HepG2 (cell line): Measurements from ENCODE around the gene ARHGEF1. TPM values are rescaled to one million over a fixed set of nuclear protein-coding genes. Genes with fewer than 3 reads are reported as not detected.

Experiments used
- ATAC-seq: fragments of 200-7000 bp; cut with Tn5 transposase; 3 replicates; pipeline ENCODE4 v1.9.1; 2020; ENCODE audit warnings: mild to moderate bottlenecking, moderate library complexity
- BruUV-seq: library from RNA; stranded (reverse); fragments of 400-500 nt; replicated peaks from 2 replicates; lab custom pipeline; 2021; lab: Mats Ljungman, UMichigan
- CTCF ChIA-PET: fragments of 300-600 bp; formaldehyde crosslinking; extraction: SDS; loops from one replicate; lab custom pipeline; 2021; ENCODE audit warnings: low total read pairs, inconsistent platforms, low intra/inter-chr PET ratio; lab: Yijun Ruan, JAX
- POLR2A ChIA-PET: fragments of 350-600 bp; sonication (Branson Sonifier 250); formaldehyde crosslinking; loops from one replicate; lab custom pipeline; 2020; ENCODE audit warnings: antibody characterized with exemption, inconsistent platforms; lab: Yijun Ruan, JAX
- DNase-seq: peaks from one replicate; pipeline ENCODE4 v3.0.0-alpha.2; 2015; ENCODE audit warnings: low spot score
- FAIRE-seq: peaks from 3 replicates; lab custom pipeline; 2011; peaks lifted over from hg19 to GRCh38; lab: Jason Lieb, UNC
- H2AFZ ChIP-seq: one replicate; pipeline ENCODE4 v1.6.1; 2011; ENCODE audit warnings: low read length, inconsistent platforms
- H3K27ac ChIP-seq: fragments of 300-600 bp; 3 replicates; pipeline ENCODE4 v1.8.0; 2011; ENCODE audit warnings: mixed run types, mild to moderate bottlenecking, mixed read lengths, low read length, inconsistent platforms; ENCODE audit not compliant: insufficient read depth; ENCODE audit errors: extremely low read length
- H3K27me3 ChIP-seq, 2 experiments: fragments of 200-600 bp in 1 of 2; 2 replicates in 1 of 2; 3 replicates in 1 of 2; pipeline versions ENCODE4 v1.6.0 to v1.8.0; 2011; ENCODE audit warnings: low read length in 2 of 2, mild to moderate bottlenecking in 2 of 2, moderate library complexity in 2 of 2, inconsistent platforms in 1 of 2; ENCODE audit not compliant: insufficient read depth in 2 of 2, control insufficient read depth in 1 of 2
- H3K36me3 ChIP-seq, 2 experiments: fragments of 200-600 bp in 1 of 2; replicated peaks in 1 of 2; 2 replicates in 1 of 2; 3 replicates in 1 of 2; pipeline versions ENCODE4 v1.5.1 to v1.8.0; 2011; ENCODE audit warnings: low read length in 2 of 2, inconsistent platforms in 1 of 2; ENCODE audit not compliant: insufficient read depth in 2 of 2, control insufficient read depth in 1 of 2
- H3K4me1 ChIP-seq: 2 replicates; pipeline ENCODE4 v1.5.1; 2012; ENCODE audit warnings: low read length, inconsistent platforms; ENCODE audit not compliant: insufficient read depth
- H3K4me2 ChIP-seq: 2 replicates; pipeline ENCODE4 v1.6.0; 2011; ENCODE audit warnings: low read depth, low read length, inconsistent platforms
- H3K4me3 ChIP-seq, 3 experiments: fragments of 200-600 bp in 1 of 3; sonication (generic), shearing (Covaris generic) in 1 of 3; replicated peaks in 1 of 3; 2 replicates each; pipeline ENCODE4 v1.5.1; 2011 to 2016; ENCODE audit warnings: low read length in 3 of 3, inconsistent platforms in 2 of 3, low read depth in 2 of 3, mild to moderate bottlenecking in 2 of 3, control low read depth in 1 of 3, mixed read lengths in 1 of 3; ENCODE audit not compliant: insufficient read depth in 1 of 3
- H3K79me2 ChIP-seq: one replicate; pipeline ENCODE4 v1.6.1; 2011; ENCODE audit warnings: low read length, inconsistent platforms; ENCODE audit not compliant: insufficient read depth
- H3K9ac ChIP-seq: 2 replicates; pipeline ENCODE4 v1.6.0; 2011; ENCODE audit warnings: mild to moderate bottlenecking, low read depth, low read length, inconsistent platforms; ENCODE audit not compliant: insufficient read depth
- H3K9me3 ChIP-seq: 2 replicates; pipeline ENCODE4 v1.5.1; 2012; ENCODE audit warnings: mild to moderate bottlenecking, low read length
- H4K20me1 ChIP-seq: 2 replicates; pipeline ENCODE4 v1.6.0; 2011; ENCODE audit warnings: inconsistent platforms, mild to moderate bottlenecking, low read length, moderate library complexity; ENCODE audit not compliant: insufficient read depth
- FOXO1 ChIP-seq: sonication (generic); formaldehyde crosslinking; IDR thresholded peaks from 2 replicates; pipeline ENCODE4 v1.4.0; 2020; ENCODE audit warnings: missing genetic modification reagents
- HNRNPUL1 ChIP-seq: fragments of 200-400 bp; formaldehyde crosslinking; IDR thresholded peaks from 2 replicates; pipeline ENCODE4 v1.6.1; 2017; ENCODE audit warnings: low read depth, mild to moderate bottlenecking, low read length, moderate library complexity
- KDM2A ChIP-seq: sonication (generic); formaldehyde crosslinking; IDR thresholded peaks from 2 replicates; pipeline ENCODE4 v1.4.0; 2020; ENCODE audit warnings: low read depth, missing genetic modification reagents, borderline replicate concordance
- MAFK ChIP-seq, 2 experiments: IDR thresholded peaks in 1 of 2; conservative IDR thresholded peaks in 1 of 2; 2 replicates each; pipeline ENCODE4 v1.6.1; 2011; ENCODE audit warnings: improper control_type of control experiment in 2 of 2, low read length in 2 of 2
- MIER3 ChIP-seq: IDR thresholded peaks from 2 replicates; pipeline ENCODE4 v1.6.1; 2016; ENCODE audit warnings: missing compliant biosample characterization, borderline replicate concordance
- NFIC ChIP-seq: IDR thresholded peaks from 2 replicates; pipeline ENCODE4 v1.6.1; 2012; ENCODE audit warnings: mild to moderate bottlenecking, low read length, inconsistent platforms
- PAF1 ChIP-seq: IDR thresholded peaks from 2 replicates; pipeline ENCODE4 v1.6.1; 2016; ENCODE audit warnings: missing genetic modification reagents, missing compliant biosample characterization
- PAX8 ChIP-seq: sonication (generic); formaldehyde crosslinking; IDR thresholded peaks from 2 replicates; pipeline ENCODE4 v1.8.0; 2022; ENCODE audit warnings: mild to moderate bottlenecking, missing genetic modification reagents, borderline replicate concordance
- POLR2G ChIP-seq: fragments of 200-400 bp; formaldehyde crosslinking; IDR thresholded peaks from 2 replicates; pipeline ENCODE4 v1.6.1; 2018; ENCODE audit warnings: mild to moderate bottlenecking, low read depth, low read length, moderate library complexity
- RBM22 ChIP-seq: fragments of 200-400 bp; formaldehyde crosslinking; optimal IDR thresholded peaks from 2 replicates; pipeline ENCODE3; 2017; ENCODE audit warnings: mild to moderate bottlenecking, low read length, moderate library complexity
- SRSF4 ChIP-seq: fragments of 200-400 bp; formaldehyde crosslinking; IDR thresholded peaks from one replicate; pipeline ENCODE4 v1.6.1; 2018; ENCODE audit warnings: mild to moderate bottlenecking, low read depth, low read length, moderate library complexity; ENCODE audit not compliant: poor library complexity, severe bottlenecking
- STAT5B ChIP-seq: sonication (generic); formaldehyde crosslinking; IDR thresholded peaks from 2 replicates; pipeline ENCODE4 v1.4.0; 2020; ENCODE audit warnings: missing genetic modification reagents
- TAF1 ChIP-seq: sonication (generic); formaldehyde crosslinking; IDR thresholded peaks from 2 replicates; pipeline ENCODE4 v1.4.0; 2020; ENCODE audit warnings: missing genetic modification reagents
- TAF15 ChIP-seq: fragments of 200-400 bp; formaldehyde crosslinking; IDR thresholded peaks from one replicate; pipeline ENCODE4 v1.6.1; 2018; ENCODE audit warnings: mild to moderate bottlenecking, low read depth, low read length; ENCODE audit not compliant: poor library complexity, severe bottlenecking
- ZC3H13 ChIP-seq: sonication (generic); formaldehyde crosslinking; IDR thresholded peaks from 2 replicates; pipeline ENCODE4 v1.8.1; 2023; ENCODE audit warnings: mild to moderate bottlenecking, missing genetic modification reagents, moderate library complexity
- ZFAT ChIP-seq: sonication (generic); formaldehyde crosslinking; conservative IDR thresholded peaks from 2 replicates; pipeline ENCODE4 v1.8.1; 2023; ENCODE audit warnings: missing genetic modification reagents, inconsistent platforms
- ZNF10 ChIP-seq: sonication (generic); formaldehyde crosslinking; IDR thresholded peaks from 2 replicates; pipeline ENCODE4 v1.4.0; 2020; ENCODE audit warnings: mild to moderate bottlenecking, low read depth, missing genetic modification reagents, borderline replicate concordance
- ZNF317 ChIP-seq: sonication (generic); formaldehyde crosslinking; IDR thresholded peaks from 2 replicates; pipeline ENCODE4 v1.5.0; 2020; ENCODE audit warnings: mild to moderate bottlenecking, missing genetic modification reagents
- ZNF326 ChIP-seq: sonication (generic); formaldehyde crosslinking; IDR thresholded peaks from 2 replicates; pipeline ENCODE4 v1.4.0; 2020; ENCODE audit warnings: missing genetic modification reagents, borderline replicate concordance
- ZNF841 ChIP-seq: sonication (generic); formaldehyde crosslinking; IDR thresholded peaks from 2 replicates; pipeline ENCODE4 v1.8.1; 2023; ENCODE audit warnings: missing genetic modification reagents, borderline replicate concordance
- ZSCAN31 ChIP-seq: sonication (generic); formaldehyde crosslinking; IDR thresholded peaks from 2 replicates; pipeline ENCODE4 v1.5.0; 2020; ENCODE audit warnings: low read depth, mild to moderate bottlenecking, missing genetic modification reagents
- WGBS: methylation state at CpG from one replicate; pipeline ENCODE4 v1.1.6; 2017; ENCODE audit warnings: low lambda C conversion rate; 5-methylcytosine and 5-hydroxymethylcytosine counted together
- in situ Hi-C: cut with HindIII; loops from 2 replicates; pipeline ENCODE4 v1.10.0; 2017; ENCODE audit warnings: low pct_unique_long_range_greater_than_20kb; ENCODE audit not compliant: extremely low pct_ligation_motif_present
- intact Hi-C: fragments of 100-400 bp; cut with micrococcal nuclease; formaldehyde crosslinking; loops from one replicate; pipeline ENCODE4 v1.10.0; 2022; ENCODE audit not compliant: unreplicated experiment
- polyA plus RNA-seq, 8 experiments: library from polyadenylated mRNA; depleted of rRNA in 3 of 8; stranded (reverse) in 7 of 8; unstranded in 1 of 8; fragments of >200 nt; fragmentation: Illumina TruSeq in 4 of 8; extraction: Trizol in 4 of 8; gene quantifications; 2 replicates each; pipeline versions ENCODE4 v1.2.1 to v1.2.3, GENCODE V29; 2011 to 2016; ENCODE audit warnings: low read depth in 4 of 8, missing spikeins in 1 of 8, mixed read lengths in 1 of 8; ENCODE audit not compliant: insufficient read depth in 1 of 8
- total RNA-seq, 5 experiments: library from RNA; depleted of rRNA; stranded (reverse); fragments of >200 nt; fragmentation: Illumina TruSeq; extraction: Trizol; gene quantifications; 2 replicates each; pipeline ENCODE4 v1.2.3, GENCODE V29; 2016; ENCODE audit warnings: low read depth in 1 of 5
- TF ChIP-seq, protein P1 (sequence below): sonication (generic); formaldehyde crosslinking; IDR thresholded peaks from 2 replicates; pipeline ENCODE4 v1.5.1; 2020; ENCODE audit warnings: missing genetic modification reagents, mild to moderate bottlenecking, borderline replicate concordance
- TF ChIP-seq, protein P2 (sequence below): IDR thresholded peaks from 2 replicates; pipeline ENCODE4 v1.6.1; 2016; ENCODE audit warnings: missing genetic modification reagents, missing compliant biosample characterization

The ARHGEF1 gene
- total and polyA plus RNA-seq, 2 of the 13 experiments (the other 11 are each of a cell fraction or from before 2014, with no cell fraction given), result 33.7 to 34.7 TPM

DNA sequence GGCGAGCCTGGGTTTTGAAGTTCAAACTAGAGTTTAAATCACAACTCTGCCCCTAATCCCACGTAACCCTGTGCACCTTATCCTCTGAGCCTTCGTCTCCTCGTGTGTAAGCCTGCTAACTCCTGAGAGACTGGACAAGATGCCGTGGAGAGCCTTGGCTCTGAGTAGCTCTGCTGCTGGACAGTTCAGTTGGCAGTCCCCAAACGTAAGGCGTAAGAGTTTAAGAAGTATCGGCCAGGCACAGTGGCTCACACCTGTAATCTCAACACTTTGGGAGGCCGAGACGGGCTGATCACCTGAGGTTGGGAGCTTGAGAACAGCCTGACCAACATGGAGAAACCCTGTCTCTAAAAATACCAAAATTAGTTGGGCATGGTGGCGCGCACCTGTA lies 10.6 kb upstream of the ARHGEF1 start:
- Histone ChIP-seq H3K4me1 (peaks cover 41% of the 10 kb centered on the region), H3K27ac (no peak overlapping the region), H3K4me3 (no peak overlapping the region), H3K27me3 (peaks cover 1% of the 10 kb centered on the region in 2 experiments; a peak in 1 of 5 replicates), H2AFZ (no peak overlapping the region), H3K9ac (no peak overlapping the region), H3K4me2 (no peak overlapping the region), H4K20me1 (peaks cover 55% of the 10 kb centered on the region), H3K79me2 (peaks cover 3% of the 10 kb centered on the region), H3K36me3 (peaks cover 15 to 43% of the 10 kb centered on the region in 2 experiments), H3K9me3 (no peaks in the 10 kb centered on the region)
- BruUV-seq, result no TSS peak
- in situ Hi-C loops, result no loop called here
- WGBS, result 95% methylated on average over 10 of the region's 12 CpGs
- POLR2A ChIA-PET, result interaction anchor here (1.3 to 6.9 kb wide), 5 partner anchors 9 to 85 kb away, joined by 6 to 72 read pairs (median 18); partner anchors contain the start of genes ARHGEF1 and RPS19
- FAIRE-seq, result no peak
- no peak for DNase-seq
- CTCF ChIA-PET, result interaction anchor here (0.7 to 2.1 kb wide), 3 partner anchors 16 to 80 kb away, joined by 5 to 14 read pairs (median 13); no protein-coding TSS in a partner anchor
- no peak for ATAC-seq
- intact Hi-C loops, result loop anchor here (2.0 kb wide), 2 partner anchors 62 to 78 kb away; no protein-coding TSS in a partner anchor
- TF ChIP-seq RBM22 (no peak), PAX8 (no peak), ZSCAN31 (CRISPR knock-in tag) (0 out of 2 replicates have a peak, but pooled peaks have one; percentile 26), KDM2A (CRISPR knock-in tag) (peak; percentile 19; the same call in 1 of the 2 replicates), ZNF10 (CRISPR knock-in tag) (no peak), MAFK (conservative IDR thresholded peaks at IDR 0.05 in 1 of 2, IDR thresholded peaks at IDR 0.05 in 1 of 2; ENCODE audit: low read length in 2 of 2) (no peak), ZFAT (CRISPR knock-in tag) (no peak), TAF15 (no peak), ZNF326 (CRISPR knock-in tag) (0 out of 2 replicates have a peak, but pooled peaks have one; percentile 22), SRSF4 (no peak), STAT5B (CRISPR knock-in tag) (0 out of 2 replicates have a peak, but pooled peaks have one; percentile 38), POLR2G (peak; percentile 9; the same call in 1 of the 2 replicates), FOXO1 (CRISPR knock-in tag) (no peak), PAF1 (CRISPR knock-in tag) (peak; percentile 46; the same call in 1 of the 2 replicates), ZC3H13 (CRISPR knock-in tag) (no peak), NFIC (0 out of 2 replicates have a peak, but pooled peaks have one; percentile 5), MIER3 (CRISPR knock-in tag) (no peak), HNRNPUL1 (no peak), ZNF841 (CRISPR knock-in tag) (no peak), ZNF317 (CRISPR knock-in tag) (no peak), TAF1 (CRISPR knock-in tag) (no peak)
- TF ChIP-seq, protein P1, sequence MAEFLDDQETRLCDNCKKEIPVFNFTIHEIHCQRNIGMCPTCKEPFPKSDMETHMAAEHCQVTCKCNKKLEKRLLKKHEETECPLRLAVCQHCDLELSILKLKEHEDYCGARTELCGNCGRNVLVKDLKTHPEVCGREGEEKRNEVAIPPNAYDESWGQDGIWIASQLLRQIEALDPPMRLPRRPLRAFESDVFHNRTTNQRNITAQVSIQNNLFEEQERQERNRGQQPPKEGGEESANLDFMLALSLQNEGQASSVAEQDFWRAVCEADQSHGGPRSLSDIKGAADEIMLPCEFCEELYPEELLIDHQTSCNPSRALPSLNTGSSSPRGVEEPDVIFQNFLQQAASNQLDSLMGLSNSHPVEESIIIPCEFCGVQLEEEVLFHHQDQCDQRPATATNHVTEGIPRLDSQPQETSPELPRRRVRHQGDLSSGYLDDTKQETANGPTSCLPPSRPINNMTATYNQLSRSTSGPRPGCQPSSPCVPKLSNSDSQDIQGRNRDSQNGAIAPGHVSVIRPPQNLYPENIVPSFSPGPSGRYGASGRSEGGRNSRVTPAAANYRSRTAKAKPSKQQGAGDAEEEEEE, result no peak
- TF ChIP-seq, protein P2, sequence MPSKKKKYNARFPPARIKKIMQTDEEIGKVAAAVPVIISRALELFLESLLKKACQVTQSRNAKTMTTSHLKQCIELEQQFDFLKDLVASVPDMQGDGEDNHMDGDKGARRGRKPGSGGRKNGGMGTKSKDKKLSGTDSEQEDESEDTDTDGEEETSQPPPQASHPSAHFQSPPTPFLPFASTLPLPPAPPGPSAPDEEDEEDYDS (CRISPR knock-in tag), result no peak
